OCI-LY3 (cell line): ENCODE results near the gene KPNB1.

Source experiments
- H2AFZ ChIP-seq: fragments of 200-600, 300-600 bp; shearing (Covaris generic); 2 replicates; pipeline ENCODE4 v1.6.0; 2014; ENCODE audit warnings: antibody characterized with exemption, low read depth, low read length
- H3K27ac ChIP-seq: fragments of 200-600, 300-600 bp; sonication (generic); 2 replicates; pipeline ENCODE4 v1.5.1; 2014; ENCODE audit warnings: mild to moderate bottlenecking, low read length, moderate library complexity, mixed read lengths
- H3K27me3 ChIP-seq: fragments of 200-600, 300-600 bp; sonication (generic); 2 replicates; pipeline ENCODE4 v1.6.1; 2014; ENCODE audit warnings: low read depth, low read length, mixed read lengths
- H3K36me3 ChIP-seq: fragments of 200-600, 300-600 bp; sonication (generic); replicated peaks from 2 replicates; pipeline ENCODE3; 2014; ENCODE audit warnings: low read depth, low read length, mixed read lengths
- H3K4me1 ChIP-seq: fragments of 300-600, 200-600 bp; sonication (generic); 2 replicates; pipeline ENCODE4 v1.6.1; 2014; ENCODE audit warnings: low read length, mixed read lengths
- H3K4me2 ChIP-seq: fragments of 200-600, 300-600 bp; sonication (generic); 2 replicates; pipeline ENCODE4 v1.6.1; 2014; ENCODE audit warnings: low read length, mixed read lengths
- H3K4me3 ChIP-seq: fragments of 300-600, 200-600 bp; sonication (generic); 2 replicates; pipeline ENCODE4 v1.5.1; 2014; ENCODE audit warnings: antibody characterized with exemption, mild to moderate bottlenecking, low read length, moderate library complexity
- H3K79me2 ChIP-seq: fragments of 300-600, 200-600 bp; shearing (Covaris generic); 2 replicates; pipeline ENCODE4 v1.6.1; 2014; ENCODE audit warnings: mild to moderate bottlenecking, low read length, mixed read lengths
- H3K9ac ChIP-seq: fragments of 300-600, 200-600 bp; shearing (Covaris generic); 2 replicates; pipeline ENCODE4 v1.6.0; 2014; ENCODE audit warnings: mild to moderate bottlenecking, low read length, moderate library complexity
- H3K9me3 ChIP-seq: fragments of 200-600, 300-600 bp; shearing (Covaris generic); 2 replicates; pipeline ENCODE4 v1.6.1; 2014; ENCODE audit warnings: low read length, mixed read lengths; ENCODE audit not compliant: insufficient read depth
- H4K20me1 ChIP-seq: fragments of 200-600, 300-600 bp; sonication (generic); 2 replicates; pipeline ENCODE4 v1.6.1; 2016; ENCODE audit warnings: low read length, mixed read lengths; ENCODE audit not compliant: insufficient read depth
- CTCF ChIP-seq: fragments of 200-600, 300-600 bp; sonication (generic); IDR thresholded peaks from 2 replicates; pipeline ENCODE4 v1.5.1; 2014; ENCODE audit warnings: antibody characterized with exemption, low read length, low read depth
- EZH2phosphoT487 ChIP-seq: fragments of 200-600 bp; shearing (Covaris generic); IDR thresholded peaks from 2 replicates; pipeline ENCODE4 v1.6.1; 2018; ENCODE audit warnings: antibody characterized with exemption, mixed run types, low read depth

Gene KPNB1

GRCh38 chr17:47638903-47639302 is 10.8 kb upstream of the KPNB1 start:
- no peaks in the 10 kb centered on the region for H3K27me3 ChIP-seq
- H4K20me1 ChIP-seq, result no peaks in the 10 kb centered on the region
- no peaks in the 10 kb centered on the region for H3K4me1 ChIP-seq
- no peaks in the 10 kb centered on the region for H3K9me3 ChIP-seq
- no peaks in the 10 kb centered on the region for H3K36me3 ChIP-seq
- no peak overlapping the region for H3K4me3 ChIP-seq
- H3K4me2 ChIP-seq, result no peak overlapping the region
- H2AFZ ChIP-seq, result no peak overlapping the region
- TF ChIP-seq EZH2phosphoT487 (no peak), CTCF (no peak)
- no peaks in the 10 kb centered on the region for H3K79me2 ChIP-seq
- no peak overlapping the region for H3K9ac ChIP-seq
- H3K27ac ChIP-seq, result no peak overlapping the region

- Histone ChIP-seq H3K4me2 (no peak overlapping the region), H3K9me3 (no peaks in the 10 kb centered on the region), H3K36me3 (no peaks in the 10 kb centered on the region), H3K4me3 (no peak overlapping the region), H3K4me1 (no peaks in the 10 kb centered on the region), H3K79me2 (no peaks in the 10 kb centered on the region), H3K27ac (no peak overlapping the region), H4K20me1 (no peaks in the 10 kb centered on the region), H2AFZ (no peak overlapping the region), H3K27me3 (no peaks in the 10 kb centered on the region), H3K9ac (no peak overlapping the region)
- TF ChIP-seq EZH2phosphoT487 (no peak), CTCF (no peak)
Observed at GRCh38 chr17:47640076-47640475, 9.6 kb upstream of the KPNB1 start.

GRCh38 chr17:47641202-47641601 is 8.5 kb upstream of the KPNB1 start:
- Histone ChIP-seq H3K79me2 (no peaks in the 10 kb centered on the region), H3K4me3 (no peak overlapping the region), H3K9ac (no peak overlapping the region), H2AFZ (no peak overlapping the region), H3K4me2 (no peak overlapping the region), H3K9me3 (no peaks in the 10 kb centered on the region), H4K20me1 (no peaks in the 10 kb centered on the region), H3K27me3 (no peaks in the 10 kb centered on the region), H3K36me3 (no peaks in the 10 kb centered on the region), H3K4me1 (no peaks in the 10 kb centered on the region), H3K27ac (no peak overlapping the region)
- TF ChIP-seq EZH2phosphoT487 (no peak), CTCF (no peak)

GRCh38 chr17:47643116-47643515 is 6.6 kb upstream of the KPNB1 start:
- H3K4me2 ChIP-seq, result no peak overlapping the region
- H4K20me1 ChIP-seq, result no peaks in the 10 kb centered on the region
- no peaks in the 10 kb centered on the region for H3K9me3 ChIP-seq
- H3K9ac ChIP-seq, result no peak overlapping the region
- H3K79me2 ChIP-seq, result peaks cover under 1% of the 10 kb centered on the region; the same call in 1 of the 2 replicates
- H2AFZ ChIP-seq, result no peak overlapping the region
- H3K36me3 ChIP-seq, result no peaks in the 10 kb centered on the region
- no peak for TF ChIP-seq CTCF
- TF ChIP-seq EZH2phosphoT487, result no peak
- no peak overlapping the region for H3K4me3 ChIP-seq
- H3K4me1 ChIP-seq, result peaks cover 8% of the 10 kb centered on the region
- no peaks in the 10 kb centered on the region for H3K27me3 ChIP-seq
- H3K27ac ChIP-seq, result no peak overlapping the region
